GM12872 (cell line): ENCODE measurements around the gene ZNF608.

Source experiments
- CTCF ChIP-seq: IDR thresholded peaks from 3 replicates; pipeline ENCODE4 v1.5.1; 2011; ENCODE audit warnings: low read depth, mild to moderate bottlenecking, low read length, moderate library complexity; ENCODE audit not compliant: insufficient read depth

ZNF608 gene

GRCh38 chr5:124705577-124705976, 40.9 kb downstream of the ZNF608 start:
- TF ChIP-seq CTCF = no peak

GRCh38 chr5:124704594-124705284, 41.7 kb downstream of the ZNF608 start:
- no peak for TF ChIP-seq CTCF

GRCh38 chr5:124703995-124704394, 42.4 kb downstream of the ZNF608 start:
- TF ChIP-seq CTCF = no peak

DNA sequence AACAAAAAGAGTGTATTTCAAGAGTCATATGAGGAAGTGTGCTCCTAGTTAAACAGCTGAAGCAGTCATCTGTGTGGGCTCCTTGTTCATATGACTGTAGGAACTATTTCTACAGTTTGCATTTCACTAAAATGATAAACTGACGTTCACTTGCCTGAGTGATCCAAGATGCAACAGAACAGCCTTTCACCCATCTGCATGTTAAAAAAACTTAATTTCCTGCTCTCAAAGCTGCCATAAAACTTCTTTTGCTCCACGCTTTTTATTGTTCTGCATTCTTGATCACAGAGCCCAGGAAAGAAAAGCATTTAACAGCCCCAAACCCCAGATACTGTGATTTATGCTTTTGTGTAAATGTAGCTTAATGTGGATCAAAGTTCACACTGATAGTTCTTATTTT, 43.9 kb downstream of the ZNF608 start:
- TF ChIP-seq CTCF = no peak

- TF ChIP-seq CTCF = no peak
Observed at GRCh38 chr5:124701873-124702425, 44.5 kb downstream of the ZNF608 start.

- TF ChIP-seq CTCF = no peak
Observed at GRCh38 chr5:124701016-124701415, 45.4 kb downstream of the ZNF608 start.

DNA sequence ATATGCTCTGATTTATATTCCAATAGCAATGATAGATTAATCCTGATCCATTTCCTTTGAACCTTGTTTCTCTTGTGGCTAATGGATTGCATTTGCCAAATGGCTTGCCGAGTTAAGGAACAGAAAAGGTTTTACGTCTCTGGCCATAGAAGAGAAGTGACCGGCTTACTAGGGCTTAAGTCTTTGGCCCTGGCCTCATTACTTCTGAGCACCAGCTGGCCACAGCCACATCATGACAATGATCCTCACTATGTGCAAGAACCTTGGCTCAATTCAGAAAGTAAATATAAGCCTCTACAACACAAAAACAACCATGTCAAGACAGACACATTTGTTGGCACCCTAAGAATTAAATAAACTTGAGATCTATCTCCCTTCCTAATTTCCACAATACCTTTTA, 46.1 kb downstream of the ZNF608 start:
- TF ChIP-seq CTCF = no peak
